ENCODE data around the gene URGCP.

DNA sequence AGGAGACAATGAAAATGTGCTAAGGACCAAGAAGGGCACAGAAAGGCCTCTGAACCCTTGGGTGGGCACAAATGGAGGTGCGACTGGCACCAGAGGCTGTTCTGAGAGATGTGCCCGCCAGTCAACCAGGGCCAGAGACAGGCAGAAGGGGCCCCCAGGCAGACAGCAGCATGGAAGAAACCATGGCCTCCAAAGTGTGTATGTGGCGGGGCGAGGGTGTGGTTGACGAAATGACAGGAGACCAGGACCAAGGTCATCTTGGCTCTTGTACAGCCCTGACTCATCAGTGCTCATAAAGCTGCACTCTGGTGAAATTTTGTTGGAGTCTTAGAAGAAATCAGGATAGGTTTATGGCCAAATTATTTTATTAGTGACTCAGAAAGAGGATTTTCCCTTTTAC, 33.1 kb downstream of the URGCP start:
- TF ChIP-seq, protein P1, sequence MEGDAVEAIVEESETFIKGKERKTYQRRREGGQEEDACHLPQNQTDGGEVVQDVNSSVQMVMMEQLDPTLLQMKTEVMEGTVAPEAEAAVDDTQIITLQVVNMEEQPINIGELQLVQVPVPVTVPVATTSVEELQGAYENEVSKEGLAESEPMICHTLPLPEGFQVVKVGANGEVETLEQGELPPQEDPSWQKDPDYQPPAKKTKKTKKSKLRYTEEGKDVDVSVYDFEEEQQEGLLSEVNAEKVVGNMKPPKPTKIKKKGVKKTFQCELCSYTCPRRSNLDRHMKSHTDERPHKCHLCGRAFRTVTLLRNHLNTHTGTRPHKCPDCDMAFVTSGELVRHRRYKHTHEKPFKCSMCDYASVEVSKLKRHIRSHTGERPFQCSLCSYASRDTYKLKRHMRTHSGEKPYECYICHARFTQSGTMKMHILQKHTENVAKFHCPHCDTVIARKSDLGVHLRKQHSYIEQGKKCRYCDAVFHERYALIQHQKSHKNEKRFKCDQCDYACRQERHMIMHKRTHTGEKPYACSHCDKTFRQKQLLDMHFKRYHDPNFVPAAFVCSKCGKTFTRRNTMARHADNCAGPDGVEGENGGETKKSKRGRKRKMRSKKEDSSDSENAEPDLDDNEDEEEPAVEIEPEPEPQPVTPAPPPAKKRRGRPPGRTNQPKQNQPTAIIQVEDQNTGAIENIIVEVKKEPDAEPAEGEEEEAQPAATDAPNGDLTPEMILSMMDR (IDR thresholded peaks at IDR 0.05) = no peak
- no peak for TF ChIP-seq POLR2A (IDR thresholded peaks at IDR 0.05)

All from thyroid gland (tissue), 4 donors.